Left colon (tissue), 2 donors: ENCODE measurements around the gene DNAJC5G. TPM values are rescaled to one million over a fixed set of nuclear protein-coding genes. Genes with fewer than 3 reads are reported as not detected.
"Not testable (repeated sequence)": the region's sequence is repeated elsewhere in the genome, so short reads cannot be mapped to it uniquely, and the experiment has no call there.

Experiments used
- ATAC-seq: fragments of 200-7000 bp; cut with Tn5 transposase; one replicate; pipeline ENCODE4 v1.9.1; 2020; ENCODE audit warnings: mild to moderate bottlenecking, moderate library complexity
- DNase-seq, 2 donors: peaks; one replicate each; pipeline ENCODE4 v3.0.0-alpha.2; 2020
- intact Hi-C, 2 donors: fragments of 100-400 bp; cut with DNase I in 1 of 2; cut with micrococcal nuclease in 1 of 2; formaldehyde crosslinking; loops; one replicate each; pipeline versions ENCODE4 v1.11.2 to v1.14.0; 2022; cut with DNase I, micrococcal nuclease
- total RNA-seq, 2 donors: library from RNA; stranded (reverse); fragmentation: NEBNext Ultra II Directional; extraction: Animal tissue kit (Norgen Biotek cat#: 25700); gene quantifications; one replicate each; pipeline ENCODE4 v1.2.1, GENCODE V29; 2021
- donor health status: DM: no; HTN: no; CAD: no.
- donor health status: DM: yes; HTN: yes; CAD: no.

DNAJC5G gene
- total RNA-seq, 2 donors from 2014 or later, result not detected

DNA sequence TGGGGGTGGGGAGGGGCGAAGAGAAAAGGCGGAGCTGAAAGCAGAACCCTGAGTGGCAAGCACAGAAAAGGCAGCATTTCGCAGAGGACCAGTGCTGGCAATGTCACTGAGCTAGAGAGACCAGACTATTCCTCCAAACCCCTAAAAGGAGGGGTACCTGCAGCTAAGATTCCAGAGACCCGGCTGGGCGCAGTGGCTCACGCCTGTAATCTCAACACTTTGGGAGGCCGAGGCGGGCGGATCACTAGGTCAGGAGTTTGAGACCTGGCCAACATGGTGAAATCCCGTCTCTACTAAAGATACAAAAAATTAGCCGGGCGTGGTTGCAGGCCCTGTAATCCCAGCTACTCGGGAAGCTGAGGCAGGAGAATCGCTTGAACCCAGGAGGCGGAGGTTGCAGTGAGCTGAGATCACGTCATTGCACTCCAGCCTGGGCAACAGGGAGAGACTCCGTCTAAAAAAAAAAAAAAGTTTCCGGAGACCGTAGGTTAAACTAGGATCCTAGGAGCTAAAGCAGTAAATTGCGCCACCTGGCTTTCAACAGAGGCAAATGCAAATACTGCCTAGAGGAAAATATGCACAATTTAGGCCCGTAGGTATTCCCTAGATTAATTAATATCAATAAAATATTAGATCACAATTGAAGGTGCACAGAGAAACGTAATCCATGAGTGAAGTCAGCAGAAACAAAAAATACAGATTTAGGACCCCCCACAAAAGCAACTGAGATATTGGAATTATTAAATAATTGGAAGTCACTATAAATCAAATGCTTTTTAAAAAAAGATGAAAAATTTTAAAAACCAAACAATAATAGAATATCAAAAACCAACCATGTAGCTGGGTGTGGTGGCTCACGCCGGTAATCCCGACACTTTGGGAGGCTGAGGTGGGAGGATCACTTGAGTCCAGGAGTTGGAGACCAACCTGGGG, 28.1 kb downstream of the DNAJC5G start:
- DNase-seq, result peak; percentile 37 to 45
- intact Hi-C loops, result no loop called here
- ATAC-seq, result peak; percentile 84

DNA sequence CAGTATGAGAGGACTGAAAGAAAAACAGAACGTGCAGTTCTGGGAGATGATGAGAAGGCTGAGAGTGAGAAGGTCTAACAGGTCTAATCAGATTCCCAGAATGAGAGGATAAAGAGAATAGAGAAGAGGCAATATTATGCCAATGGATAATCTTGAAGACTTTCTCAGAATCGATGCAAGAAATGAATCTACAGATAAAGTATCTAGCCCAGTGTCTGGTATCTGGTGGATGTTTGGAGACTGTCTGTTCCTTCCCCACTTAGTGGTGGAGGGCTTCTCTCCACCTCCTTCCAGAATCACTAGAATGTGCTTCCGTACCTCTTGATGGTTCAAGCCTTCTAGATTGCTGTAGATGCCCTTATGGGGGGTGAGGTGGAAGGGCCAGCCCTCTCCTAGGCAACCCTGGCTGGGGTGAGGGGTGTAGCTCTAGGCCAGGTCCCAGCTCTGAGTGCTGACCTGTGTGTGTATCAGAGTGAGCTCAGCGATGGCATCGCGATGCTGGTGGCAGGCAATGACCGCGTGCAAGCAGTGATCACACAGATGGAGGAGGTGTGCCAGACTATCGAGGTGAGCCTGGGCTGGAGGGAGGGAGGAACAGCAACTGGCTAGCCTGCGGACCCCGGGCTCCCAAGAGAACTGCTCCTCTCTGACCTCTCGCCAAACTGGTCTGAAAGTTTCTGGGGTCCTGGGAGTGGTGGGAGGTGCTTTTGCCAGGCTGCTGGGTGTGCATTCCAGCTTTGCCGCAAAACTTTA, 29.4 kb downstream of the DNAJC5G start:
- ATAC-seq, result no peak
- intact Hi-C loops, result no loop called here
- DNase-seq, result no peak

DNA sequence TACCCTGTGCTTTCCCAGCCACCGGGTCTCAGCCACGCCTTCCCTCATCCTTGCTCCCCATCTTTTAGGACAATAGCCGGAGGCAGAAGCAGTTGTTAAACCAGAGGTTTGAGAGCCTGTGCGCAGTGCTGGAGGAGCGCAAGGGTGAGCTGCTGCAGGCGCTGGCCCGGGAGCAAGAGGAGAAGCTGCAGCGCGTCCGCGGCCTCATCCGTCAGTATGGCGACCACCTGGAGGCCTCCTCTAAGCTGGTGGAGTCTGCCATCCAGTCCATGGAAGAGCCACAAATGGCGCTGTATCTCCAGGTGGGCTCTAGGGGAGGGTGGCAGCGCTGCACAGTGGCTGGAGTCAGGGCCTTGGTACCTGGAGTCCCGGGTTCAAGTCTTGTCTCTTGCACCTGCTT, 30.3 kb downstream of the DNAJC5G start:
- ATAC-seq, result no peak
- intact Hi-C loops, result no loop called here
- DNase-seq, result no peak

DNA sequence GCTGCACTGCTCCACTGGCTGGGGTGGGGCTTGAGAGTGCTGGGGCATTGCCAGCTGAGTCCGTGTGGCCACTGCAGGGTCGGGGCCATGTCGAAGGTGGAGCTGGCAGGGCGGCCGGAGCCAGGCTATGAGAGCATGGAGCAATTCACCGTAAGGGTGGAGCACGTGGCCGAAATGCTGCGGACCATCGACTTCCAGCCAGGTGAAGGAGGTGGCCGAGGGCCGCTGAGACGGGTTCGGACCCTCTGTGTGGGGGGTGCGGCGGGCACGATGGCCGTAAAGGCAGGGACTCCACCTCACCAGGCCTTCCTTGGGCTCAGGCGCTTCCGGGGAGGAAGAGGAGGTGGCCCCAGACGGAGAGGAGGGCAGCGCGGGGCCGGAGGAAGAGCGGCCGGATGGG, 30.9 kb downstream of the DNAJC5G start:
- DNase-seq (no peak), ATAC-seq (peak; percentile 22)
- intact Hi-C loops, result no loop called here

DNA sequence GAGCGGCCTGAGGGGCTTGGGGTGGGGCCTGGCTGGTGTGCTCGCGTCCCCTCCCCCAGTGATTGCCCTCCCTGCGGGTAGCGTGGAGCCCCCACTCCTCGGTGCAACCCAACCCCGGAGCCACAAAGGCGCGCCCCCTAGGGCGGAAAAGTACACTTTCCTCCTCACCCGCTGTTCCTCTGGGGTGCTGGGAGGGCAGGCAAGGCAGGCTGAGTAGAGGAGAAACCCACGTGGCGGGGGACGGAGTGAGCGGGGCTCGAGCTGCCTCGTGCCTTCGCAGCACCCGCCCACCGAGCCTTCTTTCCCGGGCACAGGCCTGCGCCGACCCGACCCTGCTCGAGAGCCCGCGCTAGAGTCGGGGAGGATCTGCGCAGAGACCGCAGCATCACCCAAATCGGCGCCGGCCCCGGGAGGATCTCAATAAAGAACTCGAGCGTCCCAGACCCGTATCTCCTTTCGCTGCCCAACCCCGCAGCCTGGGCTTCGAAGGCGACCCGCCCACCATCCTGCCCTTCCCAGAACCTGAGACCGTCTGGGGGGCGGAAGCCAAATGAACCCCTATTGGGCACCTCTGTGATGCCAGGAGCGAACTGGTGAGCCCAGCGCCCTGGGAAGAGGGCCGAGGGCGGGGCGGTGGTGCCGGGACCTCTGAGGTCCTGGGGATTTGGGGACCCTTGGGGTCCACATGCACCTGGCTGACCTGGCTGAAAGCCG, 31.5 kb downstream of the DNAJC5G start:
- ATAC-seq, result peak; percentile 4
- DNase-seq, result no peak
- intact Hi-C loops, result no loop called here

DNA sequence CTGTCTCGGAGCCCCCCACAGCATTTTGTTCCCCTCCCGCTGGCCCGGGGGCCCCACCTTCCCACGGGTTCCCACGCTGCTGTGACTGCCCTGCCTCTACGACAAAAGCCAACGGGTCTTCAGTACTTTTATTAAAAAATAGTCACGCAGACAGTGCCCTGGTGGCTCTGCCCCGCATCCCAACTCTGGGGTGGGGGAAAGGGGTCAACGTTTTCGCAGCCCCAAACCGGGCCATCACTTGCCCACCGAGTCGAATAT, 32.0 kb downstream of the DNAJC5G start:
- intact Hi-C loops, result no loop called here
- DNase-seq (no peak), ATAC-seq (no peak)

DNA sequence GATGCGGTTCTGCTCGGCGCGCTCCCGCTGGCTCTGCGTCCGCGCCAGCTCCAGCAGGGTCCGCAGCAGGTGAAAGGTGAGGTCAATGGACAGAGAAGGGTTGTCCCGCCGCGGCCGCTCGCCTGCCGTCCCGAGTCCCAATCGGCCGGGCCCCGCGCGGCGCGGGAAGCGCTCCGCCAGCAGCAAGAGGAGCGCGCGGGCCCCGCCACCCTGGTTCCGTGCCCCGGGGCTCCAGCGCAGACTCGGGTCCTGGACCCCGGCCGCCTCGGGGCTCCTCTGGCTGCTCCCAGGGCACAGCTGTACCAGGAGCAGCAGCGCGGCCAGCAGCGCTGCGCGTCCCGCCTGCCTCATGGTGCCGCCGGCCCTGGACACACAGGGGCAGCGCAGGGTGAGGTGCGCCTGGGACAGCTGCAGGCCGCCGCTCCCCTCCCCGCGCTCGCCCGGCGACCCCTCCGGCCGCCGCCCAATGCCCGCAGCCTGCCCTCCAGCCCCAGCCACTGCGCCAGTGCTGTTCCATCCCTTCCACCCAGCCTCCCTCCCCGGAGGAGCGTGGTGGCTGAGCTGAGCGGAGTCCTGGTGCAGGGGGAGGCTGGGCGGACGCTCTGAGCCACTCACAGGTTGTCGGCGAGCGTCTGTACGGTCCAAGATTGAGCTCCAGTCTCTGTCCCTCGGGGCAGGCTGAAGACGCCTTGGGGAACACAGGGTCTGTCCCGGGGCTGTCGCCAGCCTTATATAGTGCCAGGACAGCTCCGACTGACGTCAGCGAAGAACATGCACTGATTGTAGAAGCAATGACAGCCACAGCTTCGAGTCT, 32.5 kb downstream of the DNAJC5G start:
- DNase-seq (no peak), ATAC-seq (peak; percentile 22)
- intact Hi-C loops, result no loop called here

DNA sequence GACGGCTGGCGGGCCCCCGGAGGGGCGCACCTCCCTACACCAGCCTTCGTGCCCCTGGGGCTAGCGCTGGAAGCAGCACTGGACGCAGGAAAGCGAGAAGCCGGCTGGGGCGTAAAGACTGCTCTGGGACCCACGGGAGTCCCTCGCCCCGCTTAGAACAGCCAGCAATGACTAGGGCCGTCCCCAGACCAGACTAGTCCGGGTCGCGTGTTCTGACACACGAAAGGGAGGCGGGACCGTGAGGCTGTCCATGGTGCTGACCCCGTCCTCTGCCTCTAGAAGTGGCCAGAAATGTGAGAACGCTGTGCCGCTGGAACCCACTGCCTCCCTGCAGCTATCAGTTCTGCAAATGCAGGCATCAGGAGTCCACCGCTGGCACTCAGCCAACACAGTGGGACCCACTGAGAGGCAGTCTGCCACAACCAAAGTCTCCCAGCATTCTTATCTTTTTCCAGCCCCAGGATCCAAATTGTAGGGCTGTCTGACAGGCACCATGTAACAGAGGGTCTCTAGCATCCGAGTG, 33.2 kb downstream of the DNAJC5G start, which contains the start of gene UCN:
TSS of gene UCN (minus strand) at position 87 of the 523 bp plus-strand sequence. CDS start 550 bp downstream, outside the sequence.
- intact Hi-C loops, result no loop called here
- ATAC-seq (peak; percentile 39), DNase-seq (peak in 1 of 2 donors; percentile 28)

DNA sequence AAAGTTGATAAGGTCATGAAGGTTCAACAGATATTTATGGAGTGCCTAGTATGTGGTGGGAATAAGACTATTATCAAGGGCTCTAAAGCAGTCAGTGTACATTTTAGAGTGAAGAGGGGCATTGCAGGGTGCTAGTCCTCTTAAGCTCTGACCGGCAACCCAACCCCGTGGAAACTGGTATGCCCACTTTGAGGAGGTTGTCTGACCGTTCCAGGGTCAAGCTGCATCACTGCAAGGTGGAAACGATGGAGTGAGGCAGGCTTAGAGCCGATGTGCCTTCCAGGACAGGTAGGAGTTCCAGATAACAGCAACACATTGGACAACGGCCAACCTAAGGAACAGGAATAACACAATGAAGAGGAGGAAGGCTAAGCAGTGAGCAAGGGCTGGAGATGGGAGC, 34.4 kb downstream of the DNAJC5G start:
- intact Hi-C loops, result no loop called here
- ATAC-seq, result no peak
- DNase-seq, result no peak

DNA sequence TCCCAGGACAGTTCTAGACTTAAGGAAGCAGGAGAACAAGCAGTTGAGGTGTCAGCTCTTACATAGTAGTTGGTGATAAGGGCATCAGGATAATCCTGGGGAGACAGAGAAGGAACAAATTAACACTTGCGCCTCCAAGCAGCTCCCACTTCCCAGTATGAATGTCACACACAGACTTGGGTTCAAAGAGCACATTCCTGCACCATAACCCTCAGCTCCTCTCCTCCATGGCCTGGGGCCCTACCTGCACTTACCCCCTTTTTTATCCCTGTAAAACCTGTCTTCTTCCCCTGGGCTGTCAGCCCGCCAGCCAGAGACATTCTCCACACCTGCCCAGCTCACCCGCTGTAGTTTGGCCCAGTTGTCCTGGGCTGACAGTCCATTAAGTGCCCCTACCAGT, 36.9 kb downstream of the DNAJC5G start:
- intact Hi-C loops, result no loop called here
- DNase-seq (no peak), ATAC-seq (no peak)

DNA sequence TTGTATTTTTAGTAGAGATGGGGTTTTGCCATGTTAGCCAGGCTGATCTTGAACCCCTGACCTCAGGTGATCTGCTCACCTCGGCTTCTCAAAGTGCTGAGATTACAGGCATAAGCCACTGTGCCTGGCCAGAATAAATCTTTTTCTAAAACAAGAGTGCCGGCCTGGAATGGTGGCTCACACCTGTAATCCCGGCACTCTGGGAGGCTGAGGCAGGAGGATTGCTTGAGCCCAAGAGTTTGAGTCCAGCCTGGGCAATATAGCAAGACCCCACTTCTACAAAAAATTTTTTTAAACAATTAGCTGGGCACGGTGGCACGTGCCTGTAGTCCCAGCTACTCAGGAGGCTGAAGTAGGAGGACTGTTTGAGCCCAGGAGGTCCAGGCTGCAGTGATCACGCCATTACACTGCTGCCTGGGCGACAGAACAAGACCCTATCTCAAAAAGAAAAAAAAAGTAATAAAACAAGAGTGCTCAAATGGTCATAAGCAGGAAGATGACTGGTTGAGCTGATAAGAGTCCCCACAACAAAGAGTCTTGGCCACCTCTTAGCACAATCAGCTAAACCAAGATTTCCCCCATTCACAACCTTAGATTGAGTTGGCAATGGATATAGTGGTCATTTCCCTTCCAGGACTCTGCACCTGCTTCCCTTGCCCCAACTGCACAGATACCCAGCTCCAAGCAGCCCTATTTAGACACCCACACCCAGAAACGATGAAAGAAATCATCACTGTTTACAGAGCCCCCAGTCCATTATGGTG, 38.8 kb downstream of the DNAJC5G start:
- ATAC-seq (no peak), DNase-seq (no peak)
- intact Hi-C loops, result no loop called here

DNA sequence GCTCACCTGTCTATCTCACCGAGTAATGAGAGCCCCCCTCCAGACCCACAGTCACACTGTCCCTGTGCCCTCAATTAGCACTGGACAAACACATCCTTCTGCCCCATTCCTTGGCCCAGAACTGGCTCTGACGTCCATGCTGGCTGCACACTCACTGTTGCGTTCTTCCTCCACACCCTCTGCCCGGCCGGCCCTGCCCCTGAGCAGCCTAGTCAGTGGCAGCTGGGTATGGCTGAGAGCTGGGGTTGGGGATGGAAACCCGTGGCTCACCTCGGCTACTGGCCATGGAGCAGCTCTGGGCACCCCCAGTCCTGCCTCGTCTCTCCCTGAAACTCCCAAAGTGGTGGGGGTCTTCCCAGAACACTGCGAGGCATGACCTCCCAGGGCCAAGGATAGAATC, 39.5 kb downstream of the DNAJC5G start:
- intact Hi-C loops, result no loop called here
- ATAC-seq (no peak), DNase-seq (no peak)

DNA sequence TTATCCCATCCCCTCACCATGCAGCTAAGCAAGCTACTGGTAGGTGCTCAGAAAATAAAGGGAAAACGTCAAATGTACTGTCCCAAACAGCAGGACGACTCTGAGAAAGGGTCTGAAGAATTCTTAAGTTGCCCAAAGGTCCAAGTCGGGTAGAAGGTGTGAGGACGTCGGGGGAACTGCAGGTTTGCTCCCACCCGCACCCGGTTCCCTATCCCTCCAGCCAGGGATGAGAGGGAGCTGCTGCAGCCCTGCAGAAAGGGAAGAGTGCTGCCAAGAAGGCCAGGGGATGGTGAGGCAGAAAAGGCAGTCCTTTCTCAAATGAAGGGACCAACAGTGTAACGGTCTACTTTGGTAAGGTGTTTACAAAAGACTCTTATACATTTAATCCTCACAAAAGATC, 39.9 kb downstream of the DNAJC5G start:
- DNase-seq (no peak), ATAC-seq (no peak)
- intact Hi-C loops, result no loop called here

DNA sequence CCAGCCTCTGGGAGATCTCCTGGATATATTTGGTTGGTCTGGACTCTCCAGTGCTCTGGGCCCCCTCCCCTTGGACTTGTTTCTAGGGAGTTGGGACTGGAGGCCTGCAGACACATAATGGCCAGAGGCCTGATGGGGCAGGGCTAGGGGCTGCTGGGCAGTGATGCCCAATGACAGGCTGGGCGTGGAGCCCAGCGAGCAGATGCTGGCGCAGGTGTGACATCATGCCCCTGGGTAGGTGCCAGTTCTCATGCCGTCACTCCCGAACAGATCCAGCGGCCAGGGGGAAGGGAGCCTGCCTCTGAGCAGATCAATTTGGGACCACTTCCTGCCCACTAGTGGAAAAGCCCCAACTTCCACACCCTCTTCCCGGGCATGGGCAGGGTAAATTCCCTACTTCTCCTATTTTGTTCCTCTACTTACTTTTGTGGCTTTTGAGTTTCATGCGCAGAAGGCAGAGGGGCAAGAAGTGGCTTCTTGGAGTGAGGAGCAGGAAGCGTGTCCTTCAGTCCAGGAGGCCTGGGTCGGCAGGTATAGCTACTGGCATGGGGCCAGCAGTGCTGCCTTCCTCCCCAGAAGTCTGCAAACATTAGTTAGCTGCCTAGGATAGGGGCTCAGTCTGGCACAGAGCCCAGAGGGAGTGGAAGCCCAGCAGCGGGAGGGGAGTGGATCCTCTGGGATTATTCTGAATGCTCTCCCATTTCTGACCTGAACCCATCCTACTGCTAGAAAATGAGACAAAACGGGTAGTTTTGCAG, 41.6 kb downstream of the DNAJC5G start:
- DNase-seq (no peak), ATAC-seq (no peak)
- intact Hi-C loops, result no loop called here

DNA sequence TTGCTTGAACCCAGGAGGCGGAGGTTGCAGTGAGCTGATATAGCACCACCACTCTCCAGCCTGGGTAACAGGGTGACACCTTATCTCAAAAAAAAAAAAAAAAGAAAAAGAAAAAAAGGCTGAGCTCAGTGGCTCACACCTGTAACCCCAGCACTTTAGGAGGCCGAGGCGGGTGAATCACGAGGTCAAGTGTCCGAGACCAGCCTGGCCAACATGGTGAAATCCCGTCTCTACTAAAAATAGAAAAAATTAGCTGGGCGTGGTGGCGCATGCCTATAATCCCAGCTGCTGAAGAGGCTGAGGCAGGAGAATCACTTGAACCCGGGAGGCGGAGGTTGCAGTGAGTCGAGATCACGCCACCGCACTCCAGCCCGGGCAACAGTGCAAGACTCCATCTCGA, 44.6 kb downstream of the DNAJC5G start:
- intact Hi-C loops, DNase-seq, ATAC-seq: not testable (repeated sequence)

DNA sequence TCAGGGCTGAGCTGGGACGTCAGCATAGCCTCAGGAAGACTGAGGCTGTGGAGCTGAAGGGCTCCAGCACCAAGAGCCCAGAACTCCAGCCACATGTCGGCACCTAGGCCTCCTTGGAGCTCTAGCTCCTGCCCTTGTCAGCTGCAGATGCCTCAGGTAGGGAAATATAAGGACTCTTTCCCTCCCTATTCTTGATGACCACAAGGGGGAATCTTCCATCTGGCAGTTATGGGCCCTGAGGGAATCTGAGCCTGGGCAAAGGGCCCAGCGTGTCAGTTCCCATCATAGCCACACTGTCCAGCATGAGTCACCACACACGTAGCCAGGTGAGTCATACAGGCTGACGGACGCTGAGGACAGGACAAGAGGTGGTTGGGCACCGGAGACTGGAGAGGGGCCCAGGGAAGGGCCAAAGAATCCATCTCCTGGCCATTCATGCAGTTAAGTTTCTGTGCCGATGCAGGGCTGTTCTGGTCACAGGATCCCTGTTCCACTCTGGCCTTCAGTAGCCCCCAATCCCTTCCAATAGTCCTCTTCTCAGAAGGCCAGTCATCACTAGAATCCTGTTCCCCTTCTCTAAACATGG, 45.8 kb downstream of the DNAJC5G start:
- ATAC-seq (peak; percentile 67), DNase-seq (peak; percentile 45 to 76)
- intact Hi-C loops, result no loop called here

DNA sequence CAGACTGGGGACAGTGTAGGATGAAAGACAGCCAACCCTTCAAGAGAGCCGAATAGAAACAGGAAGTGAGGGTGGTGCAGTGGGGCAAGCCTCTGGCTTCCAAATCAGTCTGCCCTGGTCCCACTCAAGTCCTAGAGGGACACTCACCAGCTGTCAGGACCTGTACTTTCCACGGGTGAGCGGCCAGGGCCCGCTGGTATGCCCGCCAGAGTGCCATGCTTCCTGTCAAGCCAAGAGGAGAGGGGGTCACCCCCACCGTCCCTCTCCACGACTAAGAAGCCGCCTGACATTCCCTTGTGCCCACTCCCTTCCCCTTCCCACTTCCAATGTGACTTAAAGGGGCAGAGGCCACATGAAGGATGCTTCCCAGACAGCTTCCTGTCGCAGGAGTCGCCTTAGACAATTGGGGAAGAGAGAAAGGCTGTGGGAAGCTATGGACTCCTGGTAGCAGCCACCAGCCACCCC, 47.1 kb downstream of the DNAJC5G start:
- intact Hi-C loops, result no loop called here
- ATAC-seq, result peak; percentile 16
- peak in 1 of 2 donors; percentile 28 for DNase-seq
